ENCODE measurements around the gene AHI1.

AHI1 gene

GRCh38 chr6:135412761-135413160 lies 84.8 kb downstream of the AHI1 start:
- DNase-seq (ENCODE audit: low spot score): no peak
- TF ChIP-seq CTCF (IDR thresholded peaks at IDR 0.05; ENCODE audit: extremely low read depth, missing control alignments): no peak

- no peak for DNase-seq (ENCODE audit: low spot score)
Measured at GRCh38 chr6:135411849-135412248, 85.7 kb downstream of the AHI1 start.

GRCh38 chr6:135411339-135411738 lies 86.2 kb downstream of the AHI1 start:
- DNase-seq (ENCODE audit: low spot score): no peak

More at GRCh38 chr6:135411849-135412248, 85.7 kb downstream of the AHI1 start:
- no peak for TF ChIP-seq CTCF (IDR thresholded peaks at IDR 0.05; ENCODE audit: extremely low read depth, missing control alignments)

GRCh38 chr6:135410856-135411255 lies 86.7 kb downstream of the AHI1 start:
- DNase-seq (ENCODE audit: low spot score): no peak
- no peak for TF ChIP-seq CTCF (IDR thresholded peaks at IDR 0.05; ENCODE audit: extremely low read depth, missing control alignments)

More at GRCh38 chr6:135411339-135411738, 86.2 kb downstream of the AHI1 start:
- TF ChIP-seq CTCF (IDR thresholded peaks at IDR 0.05; ENCODE audit: extremely low read depth, missing control alignments): no peak

GRCh38 chr6:135403584-135403983 lies 94.0 kb downstream of the AHI1 start:
- TF ChIP-seq CTCF (IDR thresholded peaks at IDR 0.05; ENCODE audit: extremely low read depth, missing control alignments): no peak
- no peak for DNase-seq (ENCODE audit: low spot score)

GRCh38 chr6:135402311-135402710 lies 95.2 kb downstream of the AHI1 start:
- no peak for TF ChIP-seq CTCF (IDR thresholded peaks at IDR 0.05; ENCODE audit: extremely low read depth, missing control alignments)
- no peak for DNase-seq (ENCODE audit: low spot score)

- no peak for TF ChIP-seq CTCF (IDR thresholded peaks at IDR 0.05; ENCODE audit: extremely low read depth, missing control alignments)
- DNase-seq (ENCODE audit: low spot score): no peak
Measured at GRCh38 chr6:135397172-135397952, 100.2 kb downstream of the AHI1 start.
